ENCODE data around the gene NHLRC4.

NHLRC4 gene

DNA sequence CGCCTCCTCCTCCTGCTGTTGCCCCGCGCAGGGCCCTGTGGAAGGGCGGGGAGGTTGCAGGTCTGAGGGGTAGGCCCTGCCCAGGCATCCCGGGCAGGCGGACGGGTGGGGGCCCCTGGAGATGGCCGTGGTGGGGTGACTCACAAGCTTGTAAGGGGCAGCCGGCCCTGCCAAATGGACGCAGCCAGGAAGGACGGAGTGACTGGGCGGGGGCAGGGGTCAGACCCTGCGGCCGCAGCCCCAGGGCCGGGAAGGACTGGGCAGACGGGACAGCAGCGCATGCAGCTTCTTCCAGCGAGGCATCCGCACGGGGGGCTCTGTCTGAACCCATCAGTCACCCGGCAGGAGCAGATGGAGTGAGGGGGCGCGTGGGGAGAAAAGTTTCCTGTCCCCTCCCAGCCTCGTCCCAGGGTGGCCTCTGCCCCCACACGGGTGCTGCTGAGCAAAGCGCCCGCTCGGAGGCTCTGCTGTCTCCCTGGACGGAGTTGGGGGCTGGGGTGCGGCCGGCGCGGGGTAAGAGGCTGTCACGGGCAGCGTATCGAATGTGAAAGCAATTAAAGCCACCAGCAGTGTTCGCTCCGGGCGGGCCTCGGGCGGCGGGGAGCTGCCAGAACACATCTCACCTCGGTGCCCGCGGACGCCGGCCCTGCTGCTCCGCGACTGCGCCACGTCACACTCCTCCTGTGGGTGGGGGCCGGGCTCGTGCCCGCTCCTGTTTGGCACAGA, 12.0 kb upstream of the NHLRC4 start:
- no peak for DNase-seq

DNA sequence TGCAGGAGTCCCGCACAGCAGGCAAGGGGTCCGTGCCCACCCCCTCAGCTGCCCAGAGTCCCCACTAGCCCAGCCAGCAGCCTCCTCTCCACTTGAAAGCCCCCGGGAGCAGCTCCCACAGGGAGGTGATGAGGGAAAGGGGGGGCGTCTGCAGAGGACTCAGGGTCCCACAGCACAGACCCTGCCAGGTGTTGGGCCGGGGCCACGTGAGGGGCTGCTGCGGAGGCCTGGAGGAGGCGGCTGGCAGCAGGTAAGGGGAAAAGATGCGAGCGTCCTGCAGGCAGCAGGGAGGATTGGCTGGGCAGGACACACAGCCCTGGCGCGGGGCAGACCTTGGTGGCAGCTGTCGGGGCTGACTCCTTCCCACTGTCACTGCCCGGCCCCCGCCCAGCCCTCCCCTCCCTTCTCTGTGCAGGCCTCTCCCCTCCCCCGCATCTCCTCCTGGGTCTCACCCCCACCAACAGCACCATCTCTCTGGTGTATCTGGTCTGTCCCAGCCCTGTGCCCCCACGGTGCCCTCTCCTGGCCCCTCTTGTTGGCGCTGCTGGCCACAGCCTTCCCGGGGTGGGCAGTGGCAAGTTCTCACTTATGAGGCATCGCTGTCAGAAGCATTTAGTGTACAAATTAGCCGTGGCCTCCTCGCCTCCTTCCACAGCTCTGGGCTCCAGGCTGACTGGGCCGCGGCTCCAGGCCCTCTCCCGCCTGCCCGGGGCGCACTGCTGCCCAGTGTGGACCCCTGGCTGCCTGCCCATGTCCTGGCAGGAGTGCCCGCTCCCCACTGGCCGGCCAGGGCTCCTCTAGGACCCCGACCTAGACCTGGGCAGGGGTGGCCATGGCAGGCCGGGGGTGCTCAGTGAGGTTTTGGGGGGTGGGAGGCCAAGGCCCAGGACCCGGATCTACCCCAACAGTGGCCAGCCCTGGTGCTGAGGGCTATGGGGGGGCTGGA, 11.0 kb upstream of the NHLRC4 start:
- DNase-seq: no peak

DNA sequence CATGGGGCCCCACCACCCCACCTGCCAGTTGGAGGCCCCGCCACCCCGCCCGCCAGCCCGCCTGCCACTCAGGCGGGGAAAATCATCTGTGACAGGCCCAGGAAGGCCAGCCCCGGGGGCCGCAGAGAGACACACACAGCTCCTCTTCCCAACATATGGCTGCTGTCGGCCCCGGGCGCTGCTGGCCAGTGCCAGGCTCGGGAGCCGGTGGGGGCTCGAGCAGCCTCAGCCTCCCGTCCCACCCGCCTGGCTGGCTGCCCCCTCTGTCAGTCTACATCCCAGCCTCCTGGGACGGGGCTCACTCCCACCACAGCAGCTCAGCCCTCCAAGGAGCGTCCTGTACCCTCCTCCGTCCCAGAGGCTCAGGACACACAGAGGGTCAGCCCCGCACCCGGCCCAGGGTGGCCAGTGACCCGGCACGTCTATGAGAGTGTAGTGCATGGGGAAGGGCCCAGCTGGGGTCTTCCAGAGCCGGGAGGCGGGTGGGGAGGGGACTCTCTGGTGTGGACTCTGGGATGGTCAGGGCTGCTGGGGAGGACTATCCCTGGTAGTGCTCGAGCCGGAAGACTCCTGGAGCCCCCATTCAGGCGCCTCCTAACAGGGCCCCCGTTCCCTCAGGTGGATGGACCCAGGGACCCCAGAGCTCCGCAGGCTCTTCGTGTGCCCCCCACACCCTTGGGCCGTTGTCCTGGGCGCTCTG, 10.2 kb upstream of the NHLRC4 start:
- no peak for DNase-seq

DNA sequence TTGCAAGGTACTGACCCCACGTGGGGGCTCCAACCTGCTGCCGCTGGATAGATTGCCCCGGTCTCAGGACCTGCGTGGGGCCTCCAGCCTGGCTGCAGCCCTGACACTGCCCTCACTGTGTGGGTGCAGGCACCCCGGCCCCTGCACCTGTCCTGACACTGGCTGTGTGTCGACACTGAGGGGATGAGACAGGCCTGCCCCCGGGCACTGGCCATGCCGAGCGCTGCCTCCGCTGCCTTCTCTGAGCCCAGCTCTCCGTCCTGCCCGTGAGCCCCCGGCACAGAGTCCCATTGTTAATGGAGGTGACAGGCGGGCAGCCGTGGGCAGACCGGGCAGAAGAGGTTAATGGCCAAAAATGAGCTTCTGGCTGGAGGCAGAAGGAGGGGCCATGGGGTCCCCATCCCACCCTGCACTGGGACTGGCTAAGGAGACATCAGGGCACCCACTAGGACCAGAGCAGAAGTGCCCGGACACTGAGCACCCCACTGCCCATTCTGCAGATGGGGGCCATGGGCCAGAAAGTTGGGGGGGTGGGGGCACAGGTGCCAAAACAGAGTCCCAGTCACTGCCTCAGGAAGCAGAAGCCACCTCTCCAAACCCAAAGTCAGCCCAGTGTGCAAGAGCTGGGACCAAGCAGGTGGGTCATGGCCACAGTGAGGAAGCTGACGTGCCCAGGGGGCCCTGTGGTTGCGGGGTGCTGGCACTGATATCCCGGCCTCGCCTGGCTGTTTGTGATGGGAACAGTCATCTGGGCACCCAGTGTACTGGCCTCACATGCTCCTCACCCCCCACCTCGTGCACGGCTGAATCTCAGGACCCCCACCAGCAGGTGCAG, 9.1 kb upstream of the NHLRC4 start:
- no peak for DNase-seq

DNA sequence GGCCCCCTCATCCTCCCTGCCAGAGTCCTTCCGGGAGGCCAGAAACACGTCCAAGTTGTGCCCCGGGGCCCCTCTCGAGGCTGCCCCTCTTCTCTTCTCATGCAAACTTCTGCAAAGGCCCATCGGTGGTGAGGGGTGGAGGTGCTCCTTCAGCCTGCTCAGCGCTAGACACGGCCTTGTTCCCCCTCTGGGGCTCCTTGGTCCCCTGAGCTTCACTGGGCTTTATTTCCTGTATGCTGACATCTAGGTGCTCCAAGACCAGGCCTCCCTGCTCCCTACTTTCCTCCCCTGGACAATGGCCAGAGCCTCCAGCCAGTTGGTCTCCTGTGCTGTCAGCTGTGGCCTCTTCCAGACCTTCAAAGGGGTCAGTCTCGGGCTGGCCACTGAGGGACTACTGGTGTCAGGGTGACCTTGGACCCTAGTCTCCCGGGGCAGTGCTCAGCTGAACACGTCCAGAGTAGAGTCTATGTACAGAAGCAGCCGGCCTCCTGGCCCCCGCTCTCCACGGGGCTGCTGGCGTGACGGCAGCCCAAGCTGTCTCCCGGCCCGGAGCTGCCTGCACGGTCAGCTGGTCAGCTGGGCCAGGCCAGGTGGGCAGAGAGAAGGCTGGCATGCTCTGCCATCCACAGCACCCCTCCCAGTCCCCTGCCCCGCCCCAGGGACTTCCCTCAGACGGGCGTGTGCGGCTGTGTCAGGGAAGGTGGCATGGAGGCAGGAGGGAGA, 8.3 kb upstream of the NHLRC4 start:
- no peak for DNase-seq

DNA sequence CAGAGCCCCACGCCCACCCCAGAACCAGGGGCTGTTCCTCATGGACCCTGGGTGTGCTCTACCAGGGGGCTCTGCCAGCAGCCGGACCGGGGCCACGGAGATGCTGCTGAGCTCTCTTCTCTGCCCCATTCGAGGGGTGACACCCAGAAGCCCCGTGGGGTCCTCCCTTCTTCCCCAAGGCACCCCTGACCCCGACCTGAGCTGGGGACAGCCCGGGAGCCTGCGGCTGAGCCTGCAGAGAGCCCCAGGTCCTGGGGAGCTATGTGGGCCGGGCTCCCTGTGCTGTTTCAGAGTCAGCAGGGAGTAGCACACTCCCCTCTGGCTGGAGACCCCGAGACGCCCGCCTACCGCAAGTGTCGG, 7.8 kb upstream of the NHLRC4 start:
- DNase-seq: no peak

DNA sequence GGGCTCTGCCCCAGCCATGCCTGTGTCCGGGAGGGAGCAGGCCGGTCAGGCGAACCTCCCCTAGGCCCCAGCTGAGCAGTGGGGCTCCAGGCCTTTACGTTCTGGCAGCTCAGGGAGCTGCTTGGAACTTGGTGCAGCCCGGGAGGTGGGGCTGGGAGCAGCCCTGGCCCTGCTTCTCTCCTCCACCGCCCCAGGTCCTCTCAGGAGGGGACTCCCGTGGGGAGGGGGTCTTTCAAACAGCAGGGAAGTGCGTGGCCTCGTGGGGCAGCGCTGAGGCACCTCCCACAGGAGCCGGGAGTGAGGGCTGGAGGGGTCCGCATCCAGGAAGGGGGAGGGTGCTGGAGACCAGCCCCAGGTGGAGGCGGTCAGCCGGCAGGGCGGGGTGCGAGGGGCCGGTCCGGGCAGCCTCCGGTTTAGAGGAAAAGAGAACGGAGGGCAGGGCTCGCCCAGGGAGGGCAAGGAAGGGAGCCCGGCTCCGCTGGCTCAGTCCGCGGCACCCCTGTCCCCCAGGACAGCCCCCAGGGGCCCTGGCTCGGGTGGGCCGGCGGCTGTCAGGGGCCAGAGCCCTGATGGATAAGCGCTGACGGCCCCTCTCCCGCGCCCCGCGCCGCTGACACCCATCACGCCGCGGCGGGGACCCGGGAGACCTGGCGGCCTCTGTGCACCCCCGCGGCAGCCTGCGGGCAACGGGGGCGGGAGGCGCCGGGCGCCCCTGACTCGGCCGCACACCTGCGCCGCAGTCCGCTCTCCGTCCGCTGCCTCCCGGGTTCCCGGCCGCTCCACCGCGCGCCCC, 7.2 kb upstream of the NHLRC4 start:
- DNase-seq: no peak

DNA sequence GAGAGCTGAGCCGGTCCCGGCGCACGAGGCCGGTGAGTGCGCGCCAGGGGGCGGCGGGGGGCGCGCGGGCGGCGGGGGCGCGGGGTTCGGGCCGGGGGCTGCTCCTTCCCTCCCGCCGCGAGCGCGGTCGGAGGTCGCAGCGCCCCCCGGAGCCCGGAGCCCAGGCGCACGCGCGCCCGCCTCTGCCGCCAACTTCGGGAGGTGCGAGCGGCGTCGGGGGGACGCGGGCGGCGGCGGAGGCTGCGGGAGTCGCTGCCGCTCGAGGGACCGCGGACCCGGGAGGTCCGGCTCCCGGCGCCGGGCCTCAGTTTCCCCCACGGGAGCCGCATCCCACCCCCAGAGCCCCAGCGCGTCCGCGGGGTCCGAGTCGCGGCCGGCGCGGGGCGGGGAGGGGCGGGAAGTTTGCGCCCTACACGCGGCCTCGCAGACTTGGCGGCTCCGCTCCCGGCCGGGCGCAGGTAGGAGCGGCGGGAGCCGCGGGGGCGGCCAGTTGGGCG, 6.6 kb upstream of the NHLRC4 start, which contains the start of gene PRR35:
Gene PRR35 (plus strand): TSS at position 191 of the 497 bp plus-strand sequence. CDS start 2,901 bp downstream, outside the sequence.
- no peak for DNase-seq

DNA sequence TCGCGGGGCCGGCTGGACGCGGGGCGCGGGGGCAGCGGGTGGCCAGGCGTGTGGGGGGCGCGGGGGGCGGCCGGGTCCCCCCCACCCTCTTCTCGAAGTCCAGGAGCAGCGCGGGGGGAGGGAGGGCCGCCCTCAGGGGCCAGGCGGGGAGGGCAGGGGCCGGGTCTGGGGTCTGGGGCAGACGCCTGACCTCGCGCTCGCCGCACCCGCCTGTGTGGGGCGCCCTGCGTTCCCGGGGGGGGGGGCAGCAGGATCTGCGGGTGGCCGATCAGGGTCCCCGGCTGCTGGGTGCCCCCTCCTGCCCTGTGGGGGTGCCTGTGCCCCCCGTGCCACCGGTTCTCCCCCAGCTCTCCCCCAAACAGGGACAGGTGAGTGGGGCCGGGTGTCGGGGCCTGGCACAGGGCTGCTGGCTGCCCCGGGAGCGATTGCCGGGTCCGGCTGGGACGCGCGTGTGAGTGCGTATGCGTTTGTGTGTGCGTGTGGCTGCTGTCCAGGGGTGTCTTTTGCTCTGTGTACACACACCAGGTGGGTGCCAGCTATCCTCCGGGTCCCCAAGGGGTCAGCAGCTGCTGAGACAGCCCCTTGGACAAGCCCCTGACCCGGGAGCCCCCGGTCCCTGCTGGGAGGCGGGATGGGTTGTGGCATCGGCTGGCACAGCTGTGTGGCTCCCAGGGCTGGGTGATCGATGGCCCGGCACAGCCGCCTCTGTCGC, 5.9 kb upstream of the NHLRC4 start:
- no peak for DNase-seq

DNA sequence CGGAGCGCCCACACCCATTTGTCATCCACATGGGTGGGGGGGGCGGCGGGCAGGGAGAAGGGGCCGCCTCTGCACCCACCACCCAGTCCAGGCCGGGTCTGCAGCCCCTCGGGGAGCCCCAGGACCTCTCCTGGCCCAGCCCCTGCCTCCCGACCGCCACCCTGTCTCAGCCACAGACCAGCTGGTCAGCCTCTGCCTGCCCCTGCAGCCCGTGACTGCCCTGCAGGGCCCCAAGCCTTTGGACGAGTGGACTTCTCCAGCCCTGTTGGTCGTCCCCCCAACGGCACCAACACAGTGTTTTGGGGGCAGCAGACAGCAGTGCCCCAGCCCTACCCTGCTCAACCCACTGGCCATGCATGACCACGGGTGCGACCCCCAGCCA, 5.4 kb upstream of the NHLRC4 start:
- no peak for DNase-seq

DNA sequence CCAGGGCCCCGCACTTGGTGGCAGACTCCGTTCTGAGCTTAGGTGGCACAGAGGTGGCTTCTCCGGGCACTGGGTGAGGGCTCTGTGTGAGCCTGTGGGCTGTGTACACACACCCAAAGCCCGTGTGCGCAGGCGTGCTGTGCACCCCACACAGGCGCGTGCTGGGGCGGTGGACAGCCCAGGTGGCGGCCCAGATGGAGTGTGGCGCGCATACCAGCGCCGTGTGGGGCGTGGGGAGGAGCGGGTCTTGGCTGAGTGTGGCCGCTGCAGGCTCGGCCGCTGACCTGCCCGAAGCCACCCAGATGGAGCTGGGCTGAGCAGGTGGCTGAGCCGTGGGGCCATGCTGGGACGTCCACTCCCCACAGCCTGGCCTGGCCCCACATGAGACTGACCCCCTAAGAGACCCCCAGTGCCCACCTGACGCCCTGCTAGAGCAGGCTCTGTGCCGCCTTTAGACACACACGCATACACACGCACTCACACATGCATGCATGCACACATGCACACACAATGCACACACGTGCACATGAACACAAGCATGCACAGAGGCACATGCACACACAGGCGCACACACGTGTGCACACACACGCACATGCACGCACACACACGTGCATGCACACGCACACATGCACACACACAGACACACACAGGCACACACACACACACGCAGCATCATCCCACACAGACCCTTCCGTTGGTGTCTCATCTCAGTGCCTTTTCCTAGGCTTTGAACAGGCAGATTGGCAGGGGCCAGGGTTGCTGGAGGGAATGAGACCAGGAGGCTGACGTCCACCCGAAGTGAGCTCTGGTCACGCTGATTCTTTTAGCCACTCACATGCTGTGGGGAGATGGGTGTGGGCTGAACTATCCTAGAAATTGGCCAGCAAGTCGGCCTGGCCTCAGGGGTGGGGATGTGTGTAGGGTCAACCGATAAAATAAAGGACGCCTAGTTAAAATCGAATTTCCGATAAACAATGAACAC, 4.6 kb upstream of the NHLRC4 start:
- no peak for DNase-seq

DNA sequence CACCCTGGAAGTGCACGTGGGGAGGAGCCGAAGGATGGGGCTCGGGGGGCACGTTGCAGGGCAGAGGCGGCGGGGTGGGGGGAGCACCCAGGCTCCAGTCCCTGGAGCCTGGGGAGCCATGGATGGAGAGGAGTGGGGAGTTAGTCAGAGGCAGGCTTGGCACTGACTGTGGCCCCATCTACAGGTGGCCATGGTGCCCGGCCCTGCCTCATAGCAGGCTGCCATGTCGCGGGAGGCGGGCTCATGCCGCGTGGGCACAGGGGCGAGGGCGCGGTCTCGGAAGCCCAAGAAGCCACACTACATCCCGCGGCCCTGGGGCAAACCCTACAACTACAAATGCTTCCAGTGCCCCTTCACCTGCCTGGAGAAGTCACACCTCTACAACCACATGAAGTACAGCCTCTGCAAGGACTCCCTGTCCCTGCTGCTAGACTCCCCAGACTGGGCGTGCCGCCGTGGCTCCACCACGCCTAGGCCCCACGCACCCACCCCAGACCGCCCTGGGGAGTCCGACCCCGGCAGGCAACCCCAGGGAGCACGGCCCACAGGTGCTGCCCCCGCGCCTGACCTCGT, 3.6 kb upstream of the NHLRC4 start:
- no peak for DNase-seq

DNA sequence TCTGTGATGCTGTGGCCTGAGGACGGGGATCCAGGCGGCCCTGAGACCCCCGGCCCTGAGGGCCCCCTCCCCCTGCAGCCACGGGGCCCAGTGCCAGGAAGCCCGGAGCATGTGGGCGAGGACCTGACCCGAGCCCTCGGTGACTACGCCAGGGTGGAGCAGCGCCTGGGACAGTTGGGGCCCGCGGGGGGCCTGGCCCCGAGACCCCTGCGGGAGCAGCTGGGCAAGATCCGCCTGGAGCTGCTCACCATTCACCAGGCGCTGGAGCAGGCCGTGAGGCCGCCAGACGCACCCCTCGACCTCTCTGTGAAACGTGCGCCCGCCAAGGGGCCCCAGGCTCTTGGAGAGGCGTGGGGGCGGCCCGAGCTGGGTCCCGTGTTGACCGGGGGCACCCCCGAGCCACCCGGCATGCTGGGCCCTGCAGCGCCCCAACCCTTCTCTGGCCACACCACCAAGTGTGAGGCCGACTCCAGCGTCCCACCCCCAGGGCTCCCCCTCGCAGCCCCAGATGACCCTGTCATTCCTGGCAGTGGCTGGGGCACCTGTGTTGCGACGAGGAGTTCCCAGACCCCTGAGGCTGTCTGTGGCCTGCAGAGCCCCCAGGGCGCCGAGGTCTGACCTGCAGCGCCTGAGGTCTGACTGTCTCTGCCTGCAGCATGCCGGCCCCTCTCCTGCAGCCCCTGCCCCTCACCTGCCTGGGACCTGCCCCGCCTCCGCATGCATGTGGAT, 2.0 kb upstream of the NHLRC4 start:
- DNase-seq: no peak

DNA sequence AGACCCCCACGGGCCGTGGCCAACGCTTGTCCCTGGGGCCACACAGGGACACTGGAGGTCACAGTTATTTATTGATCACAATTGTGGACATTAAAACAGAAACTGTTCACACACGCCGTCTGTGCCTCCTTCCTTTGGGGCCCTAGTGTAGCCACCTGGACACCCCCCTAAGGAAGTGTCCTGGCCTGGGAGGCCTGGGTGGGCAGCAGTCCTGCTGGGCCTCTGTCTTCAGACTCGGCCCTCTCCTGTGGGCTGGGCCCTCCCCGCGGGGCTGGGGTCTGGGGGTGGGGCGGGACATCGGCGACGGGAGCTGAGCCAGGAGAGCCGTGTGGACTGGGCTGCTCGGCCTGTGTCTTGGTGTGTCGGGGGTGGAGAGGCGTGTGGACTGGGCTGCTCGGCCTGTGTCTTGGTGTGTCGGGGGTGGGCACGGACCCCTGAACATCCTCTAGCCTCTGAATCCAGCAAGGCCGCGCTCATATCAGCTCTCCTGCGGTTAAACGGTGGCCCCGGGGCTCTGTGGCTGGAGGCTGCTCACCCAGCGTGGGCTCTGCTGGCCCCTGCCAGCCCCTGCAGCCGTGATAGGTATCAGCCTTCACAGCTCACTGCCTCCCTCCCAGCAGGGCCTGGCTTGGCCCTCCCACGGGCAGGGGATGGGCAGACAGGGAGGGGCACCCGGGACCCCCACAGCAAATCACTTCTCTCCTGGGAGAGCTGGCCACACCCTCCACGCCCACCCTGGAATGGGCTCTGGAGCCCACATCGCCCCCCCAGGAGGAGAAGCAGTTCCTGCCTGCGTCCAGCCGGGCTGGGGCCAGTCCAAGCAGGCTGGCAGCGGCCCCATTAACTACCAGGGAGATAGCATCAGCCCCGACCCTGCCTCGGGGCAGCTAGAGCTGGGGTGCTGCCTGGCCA, 1.1 kb upstream of the NHLRC4 start:
- DNase-seq: no peak

DNA sequence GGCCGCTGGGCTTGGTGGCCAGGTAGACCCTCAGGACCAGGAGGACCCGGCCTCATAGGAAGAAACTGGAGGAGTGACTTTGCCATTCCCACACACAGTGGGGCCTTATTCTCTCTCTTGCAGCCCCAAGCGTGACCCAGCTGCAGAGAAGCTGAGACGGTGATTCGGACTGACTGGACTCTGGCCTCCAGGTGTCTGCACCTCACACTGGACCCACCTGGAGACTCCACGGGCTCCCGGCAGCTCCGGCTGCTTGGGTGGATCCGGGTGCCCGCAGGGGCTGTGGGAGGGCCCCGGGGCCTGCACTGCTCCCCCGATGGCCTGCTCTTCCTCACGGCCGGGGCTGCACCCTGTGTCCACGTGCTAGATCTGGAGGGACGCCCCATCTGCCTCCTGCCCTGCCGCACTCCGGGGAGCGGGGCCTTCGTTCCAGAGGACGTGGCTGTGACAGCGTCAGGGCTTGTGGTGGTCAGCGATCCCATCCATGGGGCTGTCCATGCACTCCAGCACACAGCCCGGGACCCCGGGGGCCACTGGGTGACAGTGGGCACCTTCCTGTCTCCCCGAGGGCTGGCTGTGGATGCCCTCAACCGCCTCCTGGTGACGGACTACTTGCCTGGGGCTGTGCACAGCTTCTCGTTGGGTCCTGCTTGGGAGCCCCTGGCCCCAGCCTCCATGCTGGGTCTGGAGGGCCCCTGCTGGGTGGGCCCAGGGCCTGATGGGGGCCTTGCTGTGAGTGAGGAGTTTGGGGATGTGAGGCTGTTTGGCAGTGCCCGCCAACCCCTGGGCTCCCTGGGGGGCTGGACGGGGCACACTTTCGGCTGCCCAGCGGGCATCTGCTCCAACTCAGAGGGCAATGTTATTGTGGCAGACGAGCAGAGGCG, 810 bp downstream of the NHLRC4 start:
- DNase-seq: no peak
